ENCODE results near the gene CDC27.

Gene CDC27

GRCh38 chr17:47223007-47223406 lies 33.9 kb upstream of the CDC27 start:
- H3K14ac ChIP-seq (ENCODE audit: low read length in 2 of 2) = no peak overlapping the region
- peak overlapping the region; percentile 18 to 79 for H3K18ac ChIP-seq (ENCODE audit: low read depth in 1 of 2, low read length in 2 of 2)
- H4K8ac ChIP-seq (ENCODE audit: low read length) = no peak overlapping the region
- H2AFZ ChIP-seq (ENCODE audit: low read depth, low read length) = no peak overlapping the region
- peak overlapping the region; percentile 43 for H2AK5ac ChIP-seq (ENCODE audit: low read length, severe bottlenecking)
- peaks cover 5% of the 10 kb centered on the region for H3K4me1 ChIP-seq (ENCODE audit: control insufficient read depth, insufficient read depth, low read depth, low read length)
- no peak overlapping the region for H2BK15ac ChIP-seq (ENCODE audit: low read depth, poor library complexity, severe bottlenecking)
- 72% methylated on average over 2 of the region's 3 CpGs for WGBS
- no peak overlapping the region for H3K9ac ChIP-seq (ENCODE audit: low read length)
- no peaks in the 10 kb centered on the region for H3K36me3 ChIP-seq (ENCODE audit: control insufficient read depth in 1 of 2, insufficient read depth in 2 of 2, low read depth in 1 of 2, low read length in 2 of 2)
- peak overlapping the region in 1 of 2 experiments; percentile 8 for H2BK12ac ChIP-seq (ENCODE audit: low read length in 2 of 2)
- H2BK5ac ChIP-seq (ENCODE audit: low read depth, low read length, poor library complexity, severe bottlenecking) = no peak overlapping the region
- H2BK120ac ChIP-seq (ENCODE audit: low read depth, low read length) = no peak overlapping the region
- no peak overlapping the region for H3K27ac ChIP-seq (ENCODE audit: low read length, poor library complexity, severe bottlenecking)
- H3K79me1 ChIP-seq (replicated peaks; ENCODE audit: low read length, poor library complexity, severe bottlenecking) = no peaks in the 10 kb centered on the region
- no peak overlapping the region for H4K91ac ChIP-seq (ENCODE audit: low read length)
- no peak for DNase-seq
- no peaks in the 10 kb centered on the region for H3K9me3 ChIP-seq (ENCODE audit: control insufficient read depth, low read length)
- H3K27me3 ChIP-seq (ENCODE audit: control insufficient read depth in 1 of 2, insufficient read depth in 1 of 2, low read length in 2 of 2) = no peaks in the 10 kb centered on the region
- no peak overlapping the region for H3K23ac ChIP-seq (ENCODE audit: low read length in 2 of 2)
- no peak overlapping the region for H3K4me3 ChIP-seq (ENCODE audit: insufficient read depth in 1 of 2, low read depth in 1 of 2, low read length in 2 of 2)
- no peak overlapping the region for H3K4me2 ChIP-seq (ENCODE audit: low read length, poor library complexity, severe bottlenecking)
- H3K4ac ChIP-seq (ENCODE audit: low read depth in 1 of 2, low read length in 2 of 2) = peak overlapping the region in 1 of 2 experiments; percentile 0

GRCh38 chr17:47222047-47222446 lies 33.0 kb upstream of the CDC27 start:
- Histone ChIP-seq H3K4me2 (ENCODE audit: low read length, poor library complexity, severe bottlenecking) (no peak overlapping the region), H3K36me3 (ENCODE audit: control insufficient read depth in 1 of 2, insufficient read depth in 2 of 2, low read depth in 1 of 2, low read length in 2 of 2) (no peaks in the 10 kb centered on the region), H3K27ac (ENCODE audit: low read length, poor library complexity, severe bottlenecking) (no peak overlapping the region), H4K91ac (ENCODE audit: low read length) (no peak overlapping the region), H2BK5ac (ENCODE audit: low read depth, low read length, poor library complexity, severe bottlenecking) (no peak overlapping the region), H2BK15ac (ENCODE audit: low read depth, poor library complexity, severe bottlenecking) (no peak overlapping the region), H3K4ac (ENCODE audit: low read depth in 1 of 2, low read length in 2 of 2) (no peak overlapping the region), H2BK12ac (ENCODE audit: low read length in 2 of 2) (peak overlapping the region in 1 of 2 experiments; percentile 1), H2AFZ (ENCODE audit: low read depth, low read length) (no peak overlapping the region), H3K18ac (ENCODE audit: low read depth in 1 of 2, low read length in 2 of 2) (no peak overlapping the region), H2AK5ac (ENCODE audit: low read length, severe bottlenecking) (no peak overlapping the region), H3K23ac (ENCODE audit: low read length in 2 of 2) (no peak overlapping the region), H3K27me3 (ENCODE audit: control insufficient read depth in 1 of 2, insufficient read depth in 1 of 2, low read length in 2 of 2) (no peaks in the 10 kb centered on the region), H4K8ac (ENCODE audit: low read length) (no peak overlapping the region), H2BK120ac (ENCODE audit: low read depth, low read length) (no peak overlapping the region), H3K79me1 (replicated peaks; ENCODE audit: low read length, poor library complexity, severe bottlenecking) (no peaks in the 10 kb centered on the region), H3K14ac (ENCODE audit: low read length in 2 of 2) (no peak overlapping the region), H3K9me3 (ENCODE audit: control insufficient read depth, low read length) (no peaks in the 10 kb centered on the region), H3K4me1 (ENCODE audit: control insufficient read depth, insufficient read depth, low read depth, low read length) (peaks cover 5% of the 10 kb centered on the region), H3K9ac (ENCODE audit: low read length) (no peak overlapping the region), H3K4me3 (ENCODE audit: insufficient read depth in 1 of 2, low read depth in 1 of 2, low read length in 2 of 2) (no peak overlapping the region)
- WGBS = 100% methylated on average over 4 of the region's 4 CpGs
- no peak for DNase-seq

DNA sequence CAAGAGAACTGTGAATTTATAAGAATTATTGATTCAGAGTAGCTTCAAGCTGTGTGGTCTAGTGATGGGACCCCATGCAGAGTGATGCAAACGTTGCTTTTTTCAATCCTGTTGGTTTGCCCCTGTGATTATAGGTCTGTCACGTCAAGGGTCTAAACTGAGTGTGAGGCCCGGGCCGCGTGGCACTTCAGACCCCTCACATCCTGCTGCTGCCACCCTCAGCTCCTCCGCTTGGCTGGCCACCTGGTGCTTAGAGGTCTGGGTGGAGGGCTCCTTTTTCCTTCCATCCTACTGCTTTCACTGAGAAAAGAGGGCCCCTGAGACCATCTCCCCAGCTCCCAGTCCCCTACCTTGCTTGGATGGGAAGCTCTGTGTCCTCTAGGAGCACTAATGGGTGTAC lies 32.1 kb upstream of the CDC27 start:
- no peak overlapping the region for H2AFZ ChIP-seq (ENCODE audit: low read depth, low read length)

DNA sequence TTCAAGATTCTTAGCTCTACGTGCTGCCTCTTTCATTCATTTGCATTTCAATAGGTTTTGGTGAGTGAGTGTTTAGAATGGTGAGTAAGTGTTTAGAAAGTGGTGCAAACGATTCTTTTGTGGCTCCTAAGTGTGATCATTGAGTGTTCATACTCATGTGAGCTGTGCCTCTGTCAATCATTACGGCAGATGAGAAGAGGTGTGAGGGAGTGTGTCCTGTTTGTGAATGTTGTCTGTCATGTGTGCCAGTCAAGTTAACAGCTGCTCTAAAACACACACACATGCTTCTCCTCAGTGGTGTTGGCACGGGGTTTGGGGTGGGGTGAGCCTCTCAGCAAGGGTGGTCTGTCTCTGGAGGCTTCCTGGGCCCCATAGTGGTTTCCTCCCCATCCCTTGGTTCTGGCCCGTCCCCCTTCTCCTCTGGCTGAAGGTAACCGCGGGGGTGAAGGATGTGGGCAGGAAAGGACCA lies 31.5 kb upstream of the CDC27 start:
- Histone ChIP-seq H2AFZ (ENCODE audit: low read depth, low read length) (no peak overlapping the region), H3K27ac (ENCODE audit: low read length, poor library complexity, severe bottlenecking) (no peak overlapping the region), H3K9me3 (ENCODE audit: control insufficient read depth, low read length) (no peaks in the 10 kb centered on the region), H2AK5ac (ENCODE audit: low read length, severe bottlenecking) (peak overlapping the region; percentile 61), H2BK120ac (ENCODE audit: low read depth, low read length) (no peak overlapping the region), H3K27me3 (ENCODE audit: control insufficient read depth in 1 of 2, insufficient read depth in 1 of 2, low read length in 2 of 2) (no peaks in the 10 kb centered on the region), H2BK15ac (ENCODE audit: low read depth, poor library complexity, severe bottlenecking) (no peak overlapping the region), H3K79me1 (replicated peaks; ENCODE audit: low read length, poor library complexity, severe bottlenecking) (no peaks in the 10 kb centered on the region), H3K14ac (ENCODE audit: low read length in 2 of 2) (no peak overlapping the region), H3K18ac (ENCODE audit: low read depth in 1 of 2, low read length in 2 of 2) (no peak overlapping the region), H3K4ac (ENCODE audit: low read depth in 1 of 2, low read length in 2 of 2) (no peak overlapping the region), H3K4me1 (ENCODE audit: control insufficient read depth, insufficient read depth, low read depth, low read length) (peaks cover 5% of the 10 kb centered on the region), H2BK5ac (ENCODE audit: low read depth, low read length, poor library complexity, severe bottlenecking) (no peak overlapping the region), H3K4me3 (ENCODE audit: insufficient read depth in 1 of 2, low read depth in 1 of 2, low read length in 2 of 2) (no peak overlapping the region), H3K36me3 (ENCODE audit: control insufficient read depth in 1 of 2, insufficient read depth in 2 of 2, low read depth in 1 of 2, low read length in 2 of 2) (no peaks in the 10 kb centered on the region), H4K91ac (ENCODE audit: low read length) (no peak overlapping the region), H3K9ac (ENCODE audit: low read length) (no peak overlapping the region), H3K4me2 (ENCODE audit: low read length, poor library complexity, severe bottlenecking) (no peak overlapping the region), H3K23ac (ENCODE audit: low read length in 2 of 2) (no peak overlapping the region), H4K8ac (ENCODE audit: low read length) (no peak overlapping the region), H2BK12ac (ENCODE audit: low read length in 2 of 2) (no peak overlapping the region)
- WGBS = 58% methylated on average over 4 of the region's 7 CpGs
- no peak for DNase-seq

More for the DNA sequence above, 32.1 kb upstream of the CDC27 start:
- Histone ChIP-seq H3K27ac (ENCODE audit: low read length, poor library complexity, severe bottlenecking) (no peak overlapping the region), H2BK5ac (ENCODE audit: low read depth, low read length, poor library complexity, severe bottlenecking) (no peak overlapping the region), H3K4ac (ENCODE audit: low read depth in 1 of 2, low read length in 2 of 2) (no peak overlapping the region), H3K18ac (ENCODE audit: low read depth in 1 of 2, low read length in 2 of 2) (no peak overlapping the region), H3K27me3 (ENCODE audit: control insufficient read depth in 1 of 2, insufficient read depth in 1 of 2, low read length in 2 of 2) (no peaks in the 10 kb centered on the region), H3K79me1 (replicated peaks; ENCODE audit: low read length, poor library complexity, severe bottlenecking) (no peaks in the 10 kb centered on the region), H2BK120ac (ENCODE audit: low read depth, low read length) (peak overlapping the region; percentile 24), H3K9ac (ENCODE audit: low read length) (no peak overlapping the region), H3K23ac (ENCODE audit: low read length in 2 of 2) (no peak overlapping the region), H3K4me2 (ENCODE audit: low read length, poor library complexity, severe bottlenecking) (no peak overlapping the region), H3K4me3 (ENCODE audit: insufficient read depth in 1 of 2, low read depth in 1 of 2, low read length in 2 of 2) (no peak overlapping the region), H3K14ac (ENCODE audit: low read length in 2 of 2) (no peak overlapping the region), H3K4me1 (ENCODE audit: control insufficient read depth, insufficient read depth, low read depth, low read length) (peaks cover 5% of the 10 kb centered on the region), H4K8ac (ENCODE audit: low read length) (no peak overlapping the region), H2BK12ac (ENCODE audit: low read length in 2 of 2) (no peak overlapping the region), H3K9me3 (ENCODE audit: control insufficient read depth, low read length) (no peaks in the 10 kb centered on the region), H4K91ac (ENCODE audit: low read length) (no peak overlapping the region), H2AK5ac (ENCODE audit: low read length, severe bottlenecking) (peak overlapping the region; percentile 82), H2BK15ac (ENCODE audit: low read depth, poor library complexity, severe bottlenecking) (no peak overlapping the region), H3K36me3 (ENCODE audit: control insufficient read depth in 1 of 2, insufficient read depth in 2 of 2, low read depth in 1 of 2, low read length in 2 of 2) (no peaks in the 10 kb centered on the region)
- 92% methylated on average over 6 of the region's 6 CpGs for WGBS
- no peak for DNase-seq
